DOHH2 (cell line): ENCODE data around the gene PLXNA2.

Experiments used
- EZH2phosphoT487 ChIP-seq: fragments of 200-600 bp; sonication (generic); IDR thresholded peaks from 2 replicates; pipeline ENCODE4 v1.6.1; 2017; ENCODE audit warnings: borderline replicate concordance, mild to moderate bottlenecking, antibody characterized with exemption, low read length, moderate library complexity, mixed read lengths
- TF ChIP-seq, protein P1 (sequence below): fragments of 200-600 bp; sonication (generic); IDR thresholded peaks from one replicate; pipeline ENCODE4 v1.5.1; 2014; ENCODE audit warnings: antibody characterized with exemption, mild to moderate bottlenecking, low read depth, low read length; ENCODE audit not compliant: poor library complexity, severe bottlenecking

DNA sequence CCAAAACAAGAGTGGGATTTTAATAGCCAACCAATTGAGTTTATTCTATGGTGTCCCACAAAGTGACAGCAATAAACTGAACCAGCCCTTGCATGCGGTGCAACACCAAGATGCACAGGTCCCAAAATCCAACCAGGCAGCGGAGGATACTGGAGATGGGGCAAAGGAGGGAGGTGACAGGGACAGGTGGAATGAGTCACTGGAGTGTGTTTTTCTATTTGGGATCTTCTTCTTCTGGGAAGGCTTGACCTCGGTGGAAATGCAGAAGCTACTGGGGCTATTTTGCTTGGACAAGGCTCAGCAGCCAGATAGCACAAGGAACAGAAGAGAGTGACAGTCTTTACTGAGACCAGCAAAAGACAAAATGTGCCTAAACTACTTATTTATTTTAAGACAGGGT lies 97.5 kb downstream of the PLXNA2 start:
- TF ChIP-seq, protein P1, sequence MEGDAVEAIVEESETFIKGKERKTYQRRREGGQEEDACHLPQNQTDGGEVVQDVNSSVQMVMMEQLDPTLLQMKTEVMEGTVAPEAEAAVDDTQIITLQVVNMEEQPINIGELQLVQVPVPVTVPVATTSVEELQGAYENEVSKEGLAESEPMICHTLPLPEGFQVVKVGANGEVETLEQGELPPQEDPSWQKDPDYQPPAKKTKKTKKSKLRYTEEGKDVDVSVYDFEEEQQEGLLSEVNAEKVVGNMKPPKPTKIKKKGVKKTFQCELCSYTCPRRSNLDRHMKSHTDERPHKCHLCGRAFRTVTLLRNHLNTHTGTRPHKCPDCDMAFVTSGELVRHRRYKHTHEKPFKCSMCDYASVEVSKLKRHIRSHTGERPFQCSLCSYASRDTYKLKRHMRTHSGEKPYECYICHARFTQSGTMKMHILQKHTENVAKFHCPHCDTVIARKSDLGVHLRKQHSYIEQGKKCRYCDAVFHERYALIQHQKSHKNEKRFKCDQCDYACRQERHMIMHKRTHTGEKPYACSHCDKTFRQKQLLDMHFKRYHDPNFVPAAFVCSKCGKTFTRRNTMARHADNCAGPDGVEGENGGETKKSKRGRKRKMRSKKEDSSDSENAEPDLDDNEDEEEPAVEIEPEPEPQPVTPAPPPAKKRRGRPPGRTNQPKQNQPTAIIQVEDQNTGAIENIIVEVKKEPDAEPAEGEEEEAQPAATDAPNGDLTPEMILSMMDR, result no peak
- TF ChIP-seq EZH2phosphoT487, result no peak
